ENCODE data around the gene PTPRM. TPM values are rescaled to one million over a fixed set of nuclear protein-coding genes. Genes with fewer than 3 reads are reported as not detected.
A peak's percentile ranks its signal among the peaks of the same experiment; 100 is the strongest.

Gene PTPRM
- polyA plus RNA-seq, 4 donors = 82.9 to 104 (median 97.8) TPM

DNA sequence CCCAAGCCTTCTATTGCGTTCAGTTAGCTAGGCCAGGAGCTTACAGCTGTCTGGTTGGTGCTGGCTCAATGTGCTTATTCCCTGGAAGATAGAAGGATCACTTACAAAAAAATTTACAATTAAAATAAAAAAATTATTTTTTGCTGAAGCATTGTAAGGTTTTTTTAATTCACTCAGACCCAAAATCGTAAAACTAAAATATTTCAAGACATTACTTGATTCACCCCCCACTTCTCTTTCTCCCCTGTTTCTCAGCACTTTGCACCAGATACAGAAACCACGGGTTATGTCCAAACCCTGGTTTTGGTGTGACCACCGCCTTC, 911 bp upstream of the PTPRM start:
- DNase-seq (ENCODE audit: low read depth in 4 of 4, low spot score in 3 of 4) = no peak

DNA sequence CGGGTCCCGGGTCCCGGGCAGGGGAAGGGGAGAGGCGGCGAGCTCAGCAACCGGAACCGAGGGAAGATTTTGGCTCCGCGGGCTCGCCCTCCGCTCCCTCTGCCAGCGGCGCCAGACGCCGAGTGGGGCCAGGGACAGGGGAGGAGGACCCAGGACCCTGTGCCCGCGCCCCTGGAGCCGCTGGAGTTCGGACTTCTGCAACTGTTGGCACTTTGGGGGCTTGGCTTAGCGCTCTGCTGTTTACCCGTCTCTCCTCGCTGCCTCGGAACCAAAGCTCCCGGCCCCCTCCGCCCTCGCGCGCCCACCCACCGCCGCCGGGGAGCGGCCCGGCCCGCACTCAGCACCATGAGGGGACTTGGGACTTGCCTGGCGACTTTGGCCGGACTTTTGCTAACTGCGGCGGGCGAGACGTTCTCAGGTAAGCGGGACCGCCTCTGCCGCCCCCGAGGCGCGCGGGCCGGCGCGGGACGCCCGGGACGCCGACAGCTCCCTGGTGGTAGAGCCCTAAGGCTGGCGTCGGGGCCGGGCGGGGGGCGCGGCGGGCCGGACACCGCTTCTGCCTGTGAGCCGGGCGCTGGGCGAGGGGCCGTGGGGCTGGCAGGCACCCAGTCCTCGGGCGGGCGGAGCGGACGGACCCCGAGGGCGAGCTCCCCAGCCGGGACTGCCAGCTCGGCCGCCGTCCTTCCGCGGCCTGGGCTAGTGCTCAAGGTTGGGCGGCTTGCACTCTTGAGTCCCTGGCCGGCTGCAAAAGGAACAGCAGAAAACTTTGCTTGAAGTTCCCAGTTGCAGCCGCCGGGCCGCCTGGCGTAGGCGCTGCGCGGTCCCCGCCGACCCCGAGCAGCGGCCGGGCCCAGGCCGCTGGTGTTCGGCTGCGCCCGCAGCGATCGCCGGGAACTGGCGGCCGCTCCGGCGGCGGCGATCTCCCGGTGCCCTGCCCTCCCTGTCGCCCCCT, 634 bp downstream of the PTPRM start:
- DNase-seq (ENCODE audit: low read depth in 4 of 4, low spot score in 3 of 4) = peak in 2 of 4 donors; percentile 44 to 58

GRCh38 chr18:7568426-7568825, 1.3 kb downstream of the PTPRM start:
- peak in 2 of 4 donors; percentile 54 to 57 for DNase-seq (ENCODE audit: low read depth in 4 of 4, low spot score in 3 of 4)

DNA sequence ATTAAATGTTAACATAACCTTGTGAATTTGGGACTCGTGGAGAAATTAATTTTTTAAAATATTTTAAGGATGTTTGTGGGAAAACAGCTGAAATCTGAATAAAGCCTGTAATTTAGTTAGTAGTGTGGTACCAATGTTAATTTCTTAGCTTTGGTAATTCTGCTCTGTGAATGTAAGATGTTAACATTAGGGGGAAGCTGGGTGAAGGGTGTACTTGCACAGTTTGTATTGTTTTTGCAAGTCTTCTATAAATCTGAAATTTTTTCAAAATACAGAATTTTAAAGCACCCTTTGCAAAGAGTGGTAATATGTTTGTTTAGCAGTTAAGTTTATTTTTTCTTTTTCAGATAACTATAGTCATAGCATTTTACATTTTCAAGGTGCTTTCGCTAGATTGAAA, 4.5 kb downstream of the PTPRM start:
- no peak for DNase-seq (ENCODE audit: low read depth in 4 of 4, low spot score in 3 of 4)

GRCh38 chr18:7572822-7573221, 5.7 kb downstream of the PTPRM start:
- no peak for DNase-seq (ENCODE audit: low read depth in 4 of 4, low spot score in 3 of 4)

GRCh38 chr18:7575465-7576028, 8.4 kb downstream of the PTPRM start:
- no peak for DNase-seq (ENCODE audit: low read depth in 4 of 4, low spot score in 3 of 4)

- no peak for DNase-seq (ENCODE audit: low read depth in 4 of 4, low spot score in 3 of 4)
Measured at GRCh38 chr18:7576077-7576476, 9.0 kb downstream of the PTPRM start.

- no peak for DNase-seq (ENCODE audit: low read depth in 4 of 4, low spot score in 3 of 4)
Measured at GRCh38 chr18:7576685-7577084, 9.6 kb downstream of the PTPRM start.

DNA sequence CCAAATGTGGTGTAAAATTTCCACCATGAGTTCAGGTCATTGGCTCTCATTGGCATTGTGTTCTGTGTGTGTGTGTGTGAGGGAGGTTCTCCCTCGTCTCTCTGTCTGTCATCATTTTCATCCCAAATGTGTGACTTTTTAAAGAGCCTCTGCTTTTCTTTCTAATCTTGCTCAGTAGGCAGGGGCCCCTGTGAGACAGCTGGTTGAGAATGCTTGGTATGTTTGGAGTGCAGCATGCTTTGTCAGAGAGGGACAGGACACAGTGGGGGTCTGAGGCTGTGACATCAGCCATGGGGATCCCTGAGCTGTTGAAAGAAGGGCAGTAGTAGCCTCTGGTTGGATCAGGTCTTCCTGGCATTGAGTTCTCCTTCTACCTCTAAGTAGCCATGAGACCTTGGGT, 10.6 kb downstream of the PTPRM start:
- no peak for DNase-seq (ENCODE audit: low read depth in 4 of 4, low spot score in 3 of 4)

GRCh38 chr18:7579176-7579917, 12.2 kb downstream of the PTPRM start:
- no peak for DNase-seq (ENCODE audit: low read depth in 4 of 4, low spot score in 3 of 4)

- DNase-seq (ENCODE audit: low read depth in 4 of 4, low spot score in 3 of 4) = no peak
Measured at GRCh38 chr18:7579918-7580542, 12.9 kb downstream of the PTPRM start.

DNA sequence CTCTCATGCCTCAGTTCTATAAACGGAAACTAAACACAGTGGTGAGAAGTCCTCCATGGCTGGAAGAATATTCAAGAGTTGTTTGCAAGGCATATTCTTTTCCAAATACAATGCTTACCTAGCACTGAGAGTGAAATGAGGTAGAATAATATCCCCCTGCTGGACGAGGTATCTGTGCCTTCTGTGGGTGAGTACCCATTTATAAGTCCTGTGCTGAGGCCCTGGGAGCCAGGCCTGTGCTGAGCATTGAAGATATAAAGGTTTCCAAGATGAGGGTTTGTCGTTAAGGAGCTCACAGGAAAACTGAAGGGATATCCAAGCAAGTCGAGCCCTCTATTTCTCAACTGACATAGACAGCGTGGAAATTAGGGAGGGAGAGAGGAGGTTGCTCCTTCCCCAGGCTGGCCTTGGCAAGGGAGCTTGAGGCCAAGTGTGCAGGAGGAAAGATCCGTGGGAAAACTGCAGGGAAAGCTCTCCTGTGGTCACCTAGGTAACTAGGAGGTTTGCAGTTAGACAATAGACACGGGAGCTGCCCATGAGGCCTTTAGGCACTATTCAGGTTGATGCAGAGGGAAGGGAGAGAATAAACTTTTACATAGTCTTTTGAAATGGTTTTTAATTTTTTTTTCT, 17.6 kb downstream of the PTPRM start:
- no peak for DNase-seq (ENCODE audit: low read depth in 4 of 4, low spot score in 3 of 4)

DNA sequence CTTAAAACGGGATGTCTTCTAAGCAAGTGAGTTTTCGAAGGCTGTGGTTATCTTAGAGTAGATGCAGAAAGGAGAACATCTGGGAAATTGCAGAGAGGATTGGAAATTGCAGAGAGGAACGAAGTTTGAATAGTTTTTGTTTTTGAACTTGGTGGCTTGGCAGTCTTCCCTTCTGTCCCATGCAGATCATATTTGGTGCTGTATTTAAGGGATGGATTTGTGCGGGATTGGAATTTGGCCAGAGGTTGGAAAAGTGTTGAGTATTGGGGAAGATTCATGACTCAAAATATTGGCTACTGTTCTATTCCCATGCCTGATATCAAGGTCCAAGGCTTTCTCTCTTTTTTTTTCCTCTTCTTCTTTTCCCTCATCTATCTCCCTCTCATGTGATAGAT, 18.2 kb downstream of the PTPRM start:
- DNase-seq (ENCODE audit: low read depth in 4 of 4, low spot score in 3 of 4) = no peak

GRCh38 chr18:7586379-7586778, 19.3 kb downstream of the PTPRM start:
- DNase-seq (ENCODE audit: low read depth in 4 of 4, low spot score in 3 of 4) = no peak

- DNase-seq (ENCODE audit: low read depth in 4 of 4, low spot score in 3 of 4) = no peak
Measured at GRCh38 chr18:7590826-7591560, 23.9 kb downstream of the PTPRM start.

DNA sequence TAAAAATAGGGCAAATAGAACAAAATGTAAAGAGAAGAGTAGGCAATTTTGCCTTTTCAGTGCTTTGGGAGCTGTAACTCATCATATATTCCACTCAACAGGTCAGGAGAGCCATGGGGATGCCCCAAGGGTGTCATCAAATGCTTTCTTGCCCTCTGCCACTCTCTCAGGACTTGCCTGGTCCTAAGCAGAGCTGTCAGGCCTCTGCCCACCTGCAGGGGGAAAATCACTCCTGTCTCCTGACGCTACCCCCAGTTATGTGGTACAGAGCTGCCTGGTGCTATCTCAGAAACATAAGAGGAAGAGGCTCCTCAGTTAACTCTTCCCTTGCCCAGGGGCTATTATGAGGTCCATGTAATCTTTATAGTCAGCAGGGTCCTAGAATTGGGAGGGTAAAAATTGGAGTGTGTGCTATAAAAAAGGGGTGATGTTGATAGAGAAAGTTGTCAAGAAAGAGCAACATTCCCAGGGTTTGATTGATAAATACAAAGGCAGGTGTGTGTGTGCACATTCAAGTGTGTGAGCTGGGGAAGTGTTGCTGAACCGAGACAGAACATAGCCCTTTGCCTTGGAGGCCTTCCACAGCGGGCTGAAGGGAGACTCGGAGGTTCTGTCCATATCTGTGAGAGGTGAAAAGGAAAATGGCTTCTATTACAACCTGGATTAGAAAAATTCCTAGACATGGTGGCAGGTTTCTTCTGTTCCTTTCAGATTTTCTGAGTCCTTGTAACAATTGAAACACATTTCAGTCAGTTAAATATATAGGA, 25.4 kb downstream of the PTPRM start:
- no peak for DNase-seq (ENCODE audit: low read depth in 4 of 4, low spot score in 3 of 4)

DNA sequence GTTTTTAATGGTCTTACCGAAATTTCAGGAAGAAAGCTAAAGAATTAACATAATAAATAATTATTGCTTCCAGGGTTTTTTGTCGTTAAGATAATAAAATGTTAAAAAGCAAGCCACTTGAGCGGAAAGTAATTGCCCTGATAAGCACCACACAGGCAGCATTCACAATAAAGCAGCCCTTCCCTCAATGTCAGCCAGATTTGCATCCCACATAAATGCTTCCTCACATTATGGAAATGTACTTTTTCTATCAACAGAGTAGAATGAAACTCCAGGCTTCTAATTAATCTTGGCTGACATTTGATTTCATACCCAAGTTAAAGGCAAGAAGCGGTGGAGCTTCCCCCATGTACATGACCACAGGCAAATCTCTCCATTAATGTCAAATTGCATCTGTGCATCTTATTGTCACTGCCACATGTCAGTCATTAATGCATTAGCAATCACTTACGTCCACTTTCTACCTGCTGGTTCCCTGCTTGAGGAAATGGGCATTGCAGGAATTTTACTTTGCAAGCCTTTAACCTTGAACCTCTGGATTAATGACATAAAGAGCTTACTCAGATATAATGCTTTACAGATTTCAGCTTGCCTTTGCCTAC, 26.2 kb downstream of the PTPRM start:
- DNase-seq (ENCODE audit: low read depth in 4 of 4, low spot score in 3 of 4) = no peak

DNA sequence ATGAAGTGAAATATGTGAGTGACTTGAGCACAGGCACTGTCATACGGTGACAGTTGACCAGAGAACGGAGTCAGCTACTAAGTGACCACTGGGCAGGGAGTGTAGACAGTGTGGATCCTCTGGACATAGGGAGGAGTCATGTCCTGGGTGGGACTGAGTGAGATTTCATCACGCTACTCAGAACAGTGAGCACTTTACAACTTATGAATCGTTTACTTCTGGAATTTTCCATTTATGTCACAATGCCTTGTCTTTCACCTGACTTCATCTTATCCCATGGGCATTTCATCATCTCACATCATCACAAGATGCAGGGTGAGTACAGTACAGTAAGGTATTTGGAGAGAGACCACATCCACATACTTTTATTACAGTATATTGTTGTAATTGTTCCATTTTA, 29.0 kb downstream of the PTPRM start:
- DNase-seq (ENCODE audit: low read depth in 4 of 4, low spot score in 3 of 4) = no peak

DNA sequence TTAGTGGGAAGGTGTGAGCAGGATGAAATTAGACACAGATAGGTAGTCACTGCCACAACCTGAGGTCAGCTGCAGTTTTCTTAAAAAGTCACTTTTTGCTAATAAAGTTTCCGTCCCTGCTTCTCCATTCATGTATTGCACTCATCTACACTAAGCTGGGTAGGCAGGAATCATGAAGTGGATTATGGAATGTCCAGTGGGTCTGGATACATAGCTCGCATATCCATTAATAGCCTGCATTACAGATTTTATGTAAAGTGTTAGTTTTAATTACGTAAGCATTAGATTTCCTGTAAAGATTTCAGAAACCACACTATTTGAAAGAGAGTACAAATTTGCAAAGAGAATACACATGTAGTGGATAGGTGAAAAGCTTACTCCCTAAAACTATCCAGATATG, 30.4 kb downstream of the PTPRM start:
- DNase-seq (ENCODE audit: low read depth in 4 of 4, low spot score in 3 of 4) = no peak
